Measurements from ENCODE around the gene RPS6KA2. TPM values are rescaled to one million over a fixed set of nuclear protein-coding genes. Genes with fewer than 3 reads are reported as not detected.
A peak's percentile ranks its signal among the peaks of the same experiment; 100 is the strongest.
"Not testable (repeated sequence)": the region's sequence is repeated elsewhere in the genome, so short reads cannot be mapped to it uniquely, and the experiment has no call there.

The RPS6KA2 gene
- total RNA-seq, 1 donor from 2014 or later, result 168 TPM

DNA sequence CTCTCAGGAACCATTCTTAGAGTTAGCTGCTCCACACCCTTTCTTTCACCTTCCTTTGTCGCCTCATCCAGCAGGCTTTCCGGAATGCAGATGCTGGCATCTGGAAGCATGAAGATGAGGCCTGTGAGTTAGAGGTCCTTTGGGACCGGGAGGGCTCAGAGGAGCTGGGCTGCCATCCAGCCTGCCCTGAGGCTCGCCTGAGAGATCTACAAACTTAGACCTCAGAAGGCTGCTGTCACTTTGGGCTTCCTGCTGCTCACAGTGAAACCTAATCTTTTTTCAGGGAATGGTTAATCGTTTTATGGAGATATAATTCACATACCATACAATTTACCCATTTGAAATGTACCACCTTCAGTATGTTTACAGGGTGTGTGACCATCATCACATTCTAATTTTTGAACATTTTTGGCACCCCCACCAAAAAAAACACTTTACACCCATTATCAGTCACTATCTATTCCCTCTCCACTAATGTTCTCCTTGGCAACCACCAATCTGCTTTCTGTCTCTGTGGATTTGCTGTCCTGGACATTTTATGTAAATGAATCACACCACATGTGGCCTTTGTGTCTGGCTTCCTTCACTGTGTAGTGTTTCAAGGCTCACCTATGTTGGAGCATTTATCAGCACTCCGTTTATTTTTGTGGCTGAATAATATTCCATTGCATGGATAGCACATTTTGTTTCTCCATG lies 224.3 kb downstream of the RPS6KA2 start:
- no peak for DNase-seq (ENCODE audit: low read depth in 2 of 2)

DNA sequence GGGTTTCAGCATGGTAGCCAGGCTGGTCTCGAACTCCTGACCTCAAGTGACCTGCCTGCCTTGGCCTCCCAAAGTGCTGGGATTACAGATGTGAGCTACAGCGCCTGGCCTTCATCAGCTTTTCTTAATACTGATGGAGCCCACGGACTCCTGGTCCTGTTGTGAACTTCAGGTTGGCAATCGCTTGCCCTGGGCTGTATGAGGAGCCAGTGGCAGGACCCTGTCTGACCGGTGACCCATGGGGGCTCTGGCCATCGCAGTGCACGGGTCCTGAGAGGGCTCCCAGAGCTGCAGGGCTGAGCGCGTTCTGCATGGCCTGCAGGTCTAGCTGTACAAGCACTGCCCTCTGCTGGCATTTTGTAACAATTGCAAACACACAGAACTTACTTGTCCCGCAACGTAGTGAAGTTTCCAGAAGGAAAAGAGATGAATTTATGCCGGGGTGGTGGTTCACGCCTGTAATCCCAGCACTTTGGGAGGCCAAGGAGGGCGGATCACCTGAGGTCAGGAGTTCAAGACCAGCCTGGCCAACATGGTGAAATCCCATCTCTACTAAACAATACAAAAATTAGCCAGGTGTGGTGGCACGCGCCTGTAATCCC lies 226.3 kb downstream of the RPS6KA2 start:
- DNase-seq (ENCODE audit: low read depth in 2 of 2), result peak; percentile 83 to 87

DNA sequence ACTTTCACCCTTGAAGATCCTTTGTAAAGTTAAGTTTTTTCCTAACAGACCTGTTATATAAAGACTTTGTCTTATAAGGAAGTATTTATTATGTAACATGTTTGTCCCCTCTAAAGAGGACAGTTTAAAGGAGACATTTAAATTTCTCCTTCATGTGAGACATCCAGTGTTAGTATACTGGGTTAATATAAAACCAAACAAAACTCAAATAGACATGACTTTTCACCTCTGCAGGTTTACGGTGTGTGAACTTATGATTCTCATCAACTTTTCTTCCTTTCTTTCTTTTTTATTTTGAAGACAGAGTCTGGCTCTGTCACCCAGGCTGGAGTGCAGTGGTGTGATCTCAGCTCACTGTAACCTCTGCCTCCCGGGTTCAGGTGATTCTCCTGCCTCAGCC lies 226.9 kb downstream of the RPS6KA2 start:
- no peak for DNase-seq (ENCODE audit: low read depth in 2 of 2)

DNA sequence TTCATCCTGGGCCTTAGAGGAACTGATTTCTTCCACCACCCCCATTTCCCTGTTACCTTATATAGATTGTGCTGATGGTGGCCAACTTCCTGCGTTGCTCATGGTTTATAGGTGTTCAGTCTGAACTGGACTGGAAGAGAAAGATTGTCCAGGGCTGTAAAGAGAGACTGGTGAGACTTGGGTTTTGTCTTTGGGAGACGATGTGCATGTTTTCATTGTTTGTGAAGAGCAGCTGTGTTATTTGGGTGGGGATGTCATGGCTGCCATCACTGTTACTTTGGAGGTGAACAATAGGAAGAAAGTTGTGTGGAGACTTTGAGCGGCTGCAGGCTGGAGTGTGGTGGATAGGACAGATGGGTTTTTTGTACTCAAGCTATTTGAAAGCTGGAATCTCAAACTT lies 228.7 kb downstream of the RPS6KA2 start:
- DNase-seq (ENCODE audit: low read depth in 2 of 2), result no peak

- no peak for DNase-seq (ENCODE audit: low read depth in 2 of 2)
These were observed 229.2 kb downstream of the RPS6KA2 start for GRCh38 chr6:166397849-166398248.

GRCh38 chr6:166395778-166396177 lies 231.3 kb downstream of the RPS6KA2 start:
- no peak for DNase-seq (ENCODE audit: low read depth in 2 of 2)

- no peak for DNase-seq (ENCODE audit: low read depth in 2 of 2)
These were observed 231.7 kb downstream of the RPS6KA2 start for GRCh38 chr6:166395351-166395750.

DNA sequence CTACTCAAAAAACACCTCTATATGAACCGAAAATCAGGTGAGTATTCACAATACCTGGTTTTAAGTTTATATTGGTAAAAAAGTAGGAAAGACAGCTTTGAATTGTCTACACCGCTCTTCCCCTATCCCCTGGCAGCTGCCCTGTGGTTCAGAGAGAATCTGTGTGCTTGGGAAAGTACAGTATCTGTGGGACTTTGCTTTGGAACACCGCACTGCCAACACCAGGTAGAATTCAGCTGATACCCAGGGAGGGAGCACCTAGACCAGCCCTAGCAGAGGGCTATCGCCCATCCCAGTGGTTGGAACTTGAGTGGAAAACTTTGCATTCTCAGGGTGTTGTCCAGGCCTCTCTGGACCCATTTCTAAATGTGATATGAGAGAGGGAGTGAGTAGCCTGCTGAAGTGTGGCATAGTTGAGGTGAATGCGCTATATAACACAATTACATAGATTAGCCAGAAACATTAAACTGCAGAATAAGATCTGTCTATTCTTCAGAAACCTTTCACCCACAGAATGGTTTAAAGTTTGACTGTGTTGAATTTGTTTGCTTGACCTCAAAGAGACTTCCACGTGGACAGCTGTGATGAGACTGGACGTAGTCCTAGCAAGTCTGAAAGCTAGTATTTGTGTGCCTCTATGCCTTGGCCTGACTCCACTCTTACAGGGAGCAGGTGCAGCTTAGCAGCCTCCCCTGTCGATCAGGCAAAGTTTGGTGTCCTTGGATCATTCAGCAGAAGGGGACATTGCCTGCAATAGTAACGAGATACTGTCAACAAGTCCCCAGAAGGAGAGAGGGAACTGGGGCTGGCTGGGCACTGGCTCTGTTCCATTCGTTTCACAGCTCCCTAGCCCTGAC lies 232.8 kb downstream of the RPS6KA2 start:
- DNase-seq (ENCODE audit: low read depth in 2 of 2), result no peak

DNA sequence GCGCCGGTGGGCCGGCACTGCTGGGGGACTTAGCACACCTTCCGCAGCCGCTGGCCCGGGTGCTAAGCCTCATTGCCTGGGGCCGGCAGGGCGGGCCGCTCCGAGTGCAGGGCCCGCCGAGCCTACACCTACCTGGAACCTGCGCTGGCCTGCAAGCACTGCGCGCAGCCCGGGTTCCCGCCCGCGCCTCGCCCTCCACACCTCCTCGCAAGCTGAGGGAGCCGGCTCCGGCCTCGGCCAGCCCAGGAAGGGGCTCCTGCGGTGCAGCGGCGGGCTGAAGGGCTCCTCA lies 233.6 kb downstream of the RPS6KA2 start:
- DNase-seq (ENCODE audit: low read depth in 2 of 2), result no peak

DNA sequence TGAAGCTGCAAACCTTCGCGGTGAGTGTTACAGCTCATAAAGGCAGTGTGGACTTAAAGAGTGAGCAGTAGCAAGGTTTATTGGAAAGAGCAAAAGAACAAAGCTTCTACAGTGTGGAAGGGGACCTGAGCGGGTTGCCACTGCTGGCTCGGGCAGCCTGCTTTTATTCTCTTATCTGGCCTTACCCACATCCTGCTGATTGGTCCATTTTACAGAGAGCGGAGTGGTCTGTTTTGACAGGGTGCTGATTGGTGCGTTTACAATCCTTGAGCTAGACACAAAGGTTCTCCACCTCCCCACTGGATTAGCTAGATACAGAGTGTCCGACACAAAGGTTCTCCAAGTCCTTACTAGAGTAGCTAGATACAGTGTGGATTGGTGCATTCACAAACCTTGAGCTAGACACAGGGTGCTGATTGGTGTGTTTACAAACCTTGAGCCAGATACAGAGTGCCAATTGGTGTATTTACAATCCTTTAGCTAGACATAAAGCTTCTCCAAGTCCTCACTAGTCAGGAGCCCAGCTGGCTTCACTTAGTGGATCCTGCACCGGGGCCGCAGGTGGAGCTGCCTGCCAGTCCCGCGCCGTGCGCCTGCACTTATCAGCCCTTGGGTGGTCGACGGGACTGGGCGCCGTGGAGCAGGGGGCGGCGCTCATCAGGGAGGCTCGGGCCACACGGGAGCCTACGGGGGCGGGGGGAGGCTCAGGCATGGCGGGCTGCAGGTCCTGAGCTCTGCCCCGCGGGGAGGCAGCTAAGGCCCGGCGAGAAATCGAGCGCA lies 234.1 kb downstream of the RPS6KA2 start:
- DNase-seq (ENCODE audit: low read depth in 2 of 2), result not testable (repeated sequence)

GRCh38 chr6:166389119-166389518 lies 237.9 kb downstream of the RPS6KA2 start:
- no peak for DNase-seq (ENCODE audit: low read depth in 2 of 2)

- no peak for DNase-seq (ENCODE audit: low read depth in 2 of 2)
These were observed 238.6 kb downstream of the RPS6KA2 start for GRCh38 chr6:166388290-166389004.

GRCh38 chr6:166387642-166388289 lies 239.3 kb downstream of the RPS6KA2 start:
- no peak for DNase-seq (ENCODE audit: low read depth in 2 of 2)

- not testable (repeated sequence) for DNase-seq (ENCODE audit: low read depth in 2 of 2)
These were observed 240.0 kb downstream of the RPS6KA2 start for GRCh38 chr6:166387098-166387497.

DNA sequence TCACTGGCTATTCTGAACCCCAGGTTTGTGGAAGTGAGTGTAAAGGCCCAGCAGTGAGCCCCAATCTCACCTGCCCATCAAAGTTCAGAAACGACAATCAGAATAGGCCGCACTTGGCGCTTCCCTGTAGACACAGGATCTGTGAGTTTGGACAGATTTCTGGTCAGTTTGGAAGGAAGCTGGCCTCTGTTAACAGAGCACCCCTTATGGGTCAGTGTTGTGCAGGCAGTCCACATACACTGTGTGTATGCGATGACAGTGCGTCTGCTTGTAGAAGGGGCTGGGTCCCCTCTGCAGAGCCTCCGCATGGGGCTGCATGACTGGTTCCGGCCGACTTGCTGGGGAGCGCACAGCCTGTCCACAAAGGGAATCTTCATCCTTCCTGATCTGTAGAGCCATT lies 240.9 kb downstream of the RPS6KA2 start:
- no peak for DNase-seq (ENCODE audit: low read depth in 2 of 2)

DNA sequence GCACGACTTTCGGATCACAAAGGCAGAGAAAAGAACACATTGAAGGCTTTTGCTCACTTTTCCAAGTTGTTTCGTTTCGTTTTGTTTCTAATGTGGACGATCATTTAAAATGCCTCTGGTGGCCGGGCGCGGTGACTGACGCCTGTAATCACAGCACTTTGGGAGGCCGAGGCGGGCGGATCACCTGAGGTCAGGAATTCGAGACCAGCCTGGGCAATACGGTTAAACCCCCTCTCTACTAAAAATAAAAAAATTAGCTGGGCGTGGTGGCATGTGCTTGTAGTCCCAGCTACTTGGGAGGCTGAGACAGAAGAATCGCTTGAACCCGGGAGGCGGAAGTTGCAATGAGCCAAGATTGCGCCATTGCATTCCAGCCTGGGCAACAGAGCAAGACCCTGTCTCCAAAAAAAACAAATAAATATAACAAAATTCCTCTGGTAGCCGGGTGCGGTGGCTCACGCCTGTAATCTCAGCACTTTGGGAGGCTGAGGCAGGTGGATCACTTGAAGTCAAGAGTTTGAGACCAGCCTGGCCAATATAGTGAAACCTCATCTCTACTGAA lies 243.2 kb downstream of the RPS6KA2 start:
- DNase-seq (ENCODE audit: low read depth in 2 of 2), result peak in 1 of 2 donors; percentile 67

DNA sequence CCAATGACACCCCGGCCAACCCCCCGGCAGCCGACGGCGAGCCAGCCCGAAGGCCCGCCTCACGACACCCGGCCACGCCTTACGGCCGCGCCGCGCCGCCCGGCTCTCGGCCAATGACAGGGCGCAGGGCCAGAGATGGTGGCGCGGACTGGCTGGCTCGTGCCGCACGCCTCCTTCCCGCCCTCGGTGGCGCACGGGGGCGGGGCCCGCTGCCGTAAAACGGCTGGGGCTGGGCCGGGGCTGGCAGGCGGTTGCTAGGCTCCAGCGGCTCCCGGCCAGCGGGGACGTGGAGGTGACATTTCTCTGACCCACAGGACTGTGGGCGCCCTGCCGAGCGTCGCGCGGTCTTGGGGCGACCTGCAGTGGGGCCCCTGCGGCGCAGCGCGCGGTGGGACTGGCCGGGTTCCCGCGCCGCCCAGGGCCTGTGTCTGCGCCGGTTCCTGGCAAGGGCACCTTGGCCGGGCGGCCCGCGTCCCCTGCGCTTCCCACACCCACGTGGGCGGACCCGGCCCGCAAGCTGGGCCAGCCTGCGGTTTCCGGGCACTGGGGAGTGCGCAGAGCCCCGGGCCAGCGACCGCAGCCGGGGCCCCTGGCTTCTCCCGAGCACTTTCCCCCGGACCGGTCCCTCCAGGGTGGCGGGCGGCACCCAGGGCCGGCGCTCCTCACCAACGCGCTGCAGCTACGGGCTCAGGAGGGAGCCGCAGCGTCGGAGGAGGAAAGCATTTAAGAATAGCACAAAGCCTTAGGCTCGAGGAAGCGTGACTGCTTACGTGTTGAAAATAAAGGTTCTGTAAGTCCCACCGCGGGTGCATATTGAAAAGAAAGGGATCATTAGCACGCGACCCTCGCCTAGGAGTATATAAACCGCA lies 243.9 kb downstream of the RPS6KA2 start, which contains the start of gene MPC1:
Gene MPC1 (minus strand): TSS at position 8 of the 869 bp plus-strand sequence. CDS start 64 bp downstream, outside the sequence.
- peak; percentile 97 to 98 for DNase-seq (ENCODE audit: low read depth in 2 of 2)

DNA sequence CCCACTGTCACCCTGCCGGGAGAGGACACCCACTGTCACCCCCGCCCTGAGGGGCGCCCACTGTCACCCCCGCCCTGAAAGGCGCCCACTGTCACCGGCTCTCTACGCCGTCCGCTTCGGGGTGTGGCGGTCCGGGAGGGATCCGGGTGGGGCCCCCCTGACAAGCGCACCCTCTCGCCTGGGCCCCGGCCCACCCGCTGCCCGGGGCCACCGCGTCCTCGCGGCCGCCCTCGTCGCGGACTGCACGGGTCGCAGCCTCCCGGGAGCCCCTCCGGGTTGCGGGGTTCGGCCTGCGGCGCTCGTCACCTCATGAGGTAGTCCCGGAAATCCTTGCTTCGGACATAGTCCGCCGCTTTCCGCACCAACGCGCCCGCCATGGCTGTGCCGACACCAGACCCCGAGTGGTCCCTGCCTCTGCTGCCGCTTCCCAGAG lies 244.5 kb downstream of the RPS6KA2 start:
- no peak for DNase-seq (ENCODE audit: low read depth in 2 of 2)
